Measurements from ENCODE around the gene CAMSAP1.

The CAMSAP1 gene

GRCh38 chr9:135788576-135789300 is 118.6 kb downstream of the CAMSAP1 start:
- DNase-seq: no peak

GRCh38 chr9:135787776-135788575 is 119.4 kb downstream of the CAMSAP1 start:
- no peak for DNase-seq

GRCh38 chr9:135787317-135787716 is 120.0 kb downstream of the CAMSAP1 start:
- no peak for DNase-seq

GRCh38 chr9:135786146-135786690 is 121.1 kb downstream of the CAMSAP1 start:
- DNase-seq: no peak

GRCh38 chr9:135785013-135785575 is 122.3 kb downstream of the CAMSAP1 start:
- no peak for DNase-seq

GRCh38 chr9:135783540-135784245 is 123.7 kb downstream of the CAMSAP1 start:
- DNase-seq: no peak

GRCh38 chr9:135782946-135783345 is 124.4 kb downstream of the CAMSAP1 start:
- no peak for DNase-seq

GRCh38 chr9:135780626-135781025 is 126.7 kb downstream of the CAMSAP1 start:
- DNase-seq: no peak

- DNase-seq: no peak
Observed at GRCh38 chr9:135780086-135780485, 127.3 kb downstream of the CAMSAP1 start.

- DNase-seq: no peak
Observed at GRCh38 chr9:135779571-135779970, 127.8 kb downstream of the CAMSAP1 start.

GRCh38 chr9:135778421-135778820 is 128.9 kb downstream of the CAMSAP1 start:
- DNase-seq: no peak

- DNase-seq: no peak
Observed at GRCh38 chr9:135777623-135778177, 129.6 kb downstream of the CAMSAP1 start.

- DNase-seq: peak; percentile 35
Observed at GRCh38 chr9:135776893-135777622, 130.3 kb downstream of the CAMSAP1 start.

GRCh38 chr9:135775911-135776310 is 131.4 kb downstream of the CAMSAP1 start:
- DNase-seq: no peak

- DNase-seq: no peak
Observed at GRCh38 chr9:135774794-135775525, 132.4 kb downstream of the CAMSAP1 start.

- no peak for DNase-seq
Observed at GRCh38 chr9:135774239-135774747, 133.1 kb downstream of the CAMSAP1 start.

- no peak for DNase-seq
Observed at GRCh38 chr9:135773530-135774238, 133.7 kb downstream of the CAMSAP1 start.

GRCh38 chr9:135772702-135773493 is 134.4 kb downstream of the CAMSAP1 start:
- no peak for DNase-seq

- no peak for DNase-seq
Observed at GRCh38 chr9:135772056-135772646, 135.2 kb downstream of the CAMSAP1 start.
